Measurements from ENCODE around the gene VTI1A. TPM values are rescaled to one million over a fixed set of nuclear protein-coding genes. Genes with fewer than 3 reads are reported as not detected.

Gene VTI1A
- total and polyA plus RNA-seq, 7 donors, result 10.8 to 80.3 (median 36.8) TPM

DNA sequence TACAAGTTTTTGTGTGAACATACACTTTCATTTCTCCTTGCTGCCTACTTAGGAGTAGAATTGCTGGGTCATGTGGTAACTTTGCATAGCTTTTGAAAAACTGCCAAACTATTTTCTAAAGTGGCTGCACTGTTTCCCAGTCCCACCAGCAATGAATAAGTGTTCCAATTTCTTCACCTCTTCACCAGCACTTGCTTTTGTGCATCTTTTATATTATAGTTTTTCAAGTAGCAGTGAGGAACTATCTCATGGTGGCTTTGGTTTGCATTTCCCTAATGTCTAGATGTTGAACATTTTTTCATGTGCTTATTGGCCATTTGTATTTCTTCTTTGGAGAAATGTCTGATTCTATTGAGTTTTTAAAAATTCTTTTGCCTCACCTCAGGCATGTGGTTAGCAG is 273.2 kb downstream of the VTI1A start:
- Histone ChIP-seq H3K27me3 (no peaks in the 10 kb centered on the region), H3K4me3 (no peak overlapping the region), H3K36me3 (no peaks in the 10 kb centered on the region), H3K4me1 (peaks cover 0 to 4% (median 0%) of the 10 kb centered on the region in 4 donors), H3K9me3 (no peaks in the 10 kb centered on the region), H3K27ac (no peak overlapping the region)
- TF ChIP-seq POLR2A (IDR thresholded peaks at IDR 0.05) (no peak), EP300 (IDR thresholded peaks at IDR 0.05) (no peak), POLR2AphosphoS5 (IDR thresholded peaks at IDR 0.05) (no peak)
- TF ChIP-seq, protein P1, sequence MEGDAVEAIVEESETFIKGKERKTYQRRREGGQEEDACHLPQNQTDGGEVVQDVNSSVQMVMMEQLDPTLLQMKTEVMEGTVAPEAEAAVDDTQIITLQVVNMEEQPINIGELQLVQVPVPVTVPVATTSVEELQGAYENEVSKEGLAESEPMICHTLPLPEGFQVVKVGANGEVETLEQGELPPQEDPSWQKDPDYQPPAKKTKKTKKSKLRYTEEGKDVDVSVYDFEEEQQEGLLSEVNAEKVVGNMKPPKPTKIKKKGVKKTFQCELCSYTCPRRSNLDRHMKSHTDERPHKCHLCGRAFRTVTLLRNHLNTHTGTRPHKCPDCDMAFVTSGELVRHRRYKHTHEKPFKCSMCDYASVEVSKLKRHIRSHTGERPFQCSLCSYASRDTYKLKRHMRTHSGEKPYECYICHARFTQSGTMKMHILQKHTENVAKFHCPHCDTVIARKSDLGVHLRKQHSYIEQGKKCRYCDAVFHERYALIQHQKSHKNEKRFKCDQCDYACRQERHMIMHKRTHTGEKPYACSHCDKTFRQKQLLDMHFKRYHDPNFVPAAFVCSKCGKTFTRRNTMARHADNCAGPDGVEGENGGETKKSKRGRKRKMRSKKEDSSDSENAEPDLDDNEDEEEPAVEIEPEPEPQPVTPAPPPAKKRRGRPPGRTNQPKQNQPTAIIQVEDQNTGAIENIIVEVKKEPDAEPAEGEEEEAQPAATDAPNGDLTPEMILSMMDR (IDR thresholded peaks at IDR 0.05), result no peak
- DNase-seq, result no peak
- intact Hi-C loops (cut with DNase I), result loop anchor here (5.0 kb wide), 1 partner anchor 667 kb away; no protein-coding TSS in a partner anchor

DNA sequence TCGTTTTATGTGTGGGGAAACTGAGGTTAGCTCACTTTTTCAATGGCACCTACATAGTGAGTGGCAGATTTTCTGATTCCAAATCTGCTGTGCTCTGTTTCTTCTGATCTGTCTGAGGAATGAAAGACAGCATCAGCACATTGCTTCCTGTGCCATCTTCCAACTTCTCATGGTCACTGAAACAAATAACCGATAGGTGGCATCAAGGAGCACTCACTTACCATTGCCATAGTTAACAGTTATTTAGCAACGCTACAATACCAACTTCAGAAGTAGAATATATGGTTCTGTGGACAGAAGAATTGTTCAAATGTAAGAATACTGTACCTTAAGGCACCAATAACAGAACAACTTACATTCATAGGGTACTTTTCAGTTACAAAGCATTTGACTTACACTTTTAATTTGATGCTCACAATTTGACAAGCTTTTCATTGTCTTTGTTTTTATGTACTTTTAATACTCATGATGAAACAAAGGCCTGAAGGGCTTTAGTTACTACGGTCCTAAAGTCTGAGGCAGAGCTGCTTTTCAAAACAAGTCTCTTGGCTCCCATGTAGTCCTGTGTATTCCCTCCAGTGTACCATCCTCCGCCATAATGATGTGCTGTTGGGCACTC is 274.2 kb downstream of the VTI1A start:
- no peak for TF ChIP-seq POLR2AphosphoS5 (IDR thresholded peaks at IDR 0.05)
- TF ChIP-seq, protein P1 (IDR thresholded peaks at IDR 0.05), result peak; percentile 27 to 60 (median 48)
- 42 to 69% methylated on average over 5 of the region's 5 CpGs for WGBS, 2 donors
- H3K27ac ChIP-seq, result no peak overlapping the region

DNA sequence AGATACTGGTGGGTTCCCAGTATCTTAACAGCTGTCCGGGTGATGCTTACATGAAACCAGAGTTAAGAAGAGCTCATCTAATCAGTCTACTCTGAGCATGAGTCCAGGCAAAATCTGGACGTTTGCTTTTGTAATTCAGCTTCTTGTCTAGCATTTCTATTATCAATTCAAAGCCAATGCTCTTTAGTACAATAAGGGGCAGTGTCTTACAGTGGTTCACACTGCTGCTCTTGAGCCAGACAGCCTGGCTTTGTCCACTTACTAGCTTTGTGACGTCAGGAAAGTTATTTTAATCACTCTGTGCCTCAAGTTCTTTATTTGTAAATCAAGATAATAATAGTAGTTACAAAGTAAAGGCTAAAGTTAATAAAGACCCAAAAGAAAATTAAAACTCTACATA is 275.7 kb downstream of the VTI1A start:
- no peak for DNase-seq
- H3K27ac ChIP-seq, result no peak overlapping the region
- WGBS, 2 donors, result 83 to 85% methylated on average over 3 of the region's 3 CpGs
- H3K9me3 ChIP-seq, result no peaks in the 10 kb centered on the region
- intact Hi-C loops (cut with DNase I), result loop anchor here (5.0 kb wide), 1 partner anchor 665 kb away; no protein-coding TSS in a partner anchor
- no peaks in the 10 kb centered on the region for H3K27me3 ChIP-seq
- TF ChIP-seq POLR2A (IDR thresholded peaks at IDR 0.05), result no peak
- no peak for TF ChIP-seq EP300 (IDR thresholded peaks at IDR 0.05)
- TF ChIP-seq, protein P1 (IDR thresholded peaks at IDR 0.05), result no peak
- TF ChIP-seq POLR2AphosphoS5 (IDR thresholded peaks at IDR 0.05), result no peak
- no peaks in the 10 kb centered on the region for H3K4me1 ChIP-seq
- no peak overlapping the region for H3K4me3 ChIP-seq
- no peaks in the 10 kb centered on the region for H3K36me3 ChIP-seq

More for the DNA sequence above, 274.2 kb downstream of the VTI1A start:
- Histone ChIP-seq H3K9me3 (no peaks in the 10 kb centered on the region), H3K36me3 (no peaks in the 10 kb centered on the region), H3K27me3 (no peaks in the 10 kb centered on the region), H3K4me1 (peaks cover 0 to 4% (median 0%) of the 10 kb centered on the region in 4 donors), H3K4me3 (no peak overlapping the region)
- intact Hi-C loops (cut with DNase I), result loop anchor here (5.0 kb wide), 1 partner anchor 666 kb away; no protein-coding TSS in a partner anchor
- no peak for DNase-seq

DNA sequence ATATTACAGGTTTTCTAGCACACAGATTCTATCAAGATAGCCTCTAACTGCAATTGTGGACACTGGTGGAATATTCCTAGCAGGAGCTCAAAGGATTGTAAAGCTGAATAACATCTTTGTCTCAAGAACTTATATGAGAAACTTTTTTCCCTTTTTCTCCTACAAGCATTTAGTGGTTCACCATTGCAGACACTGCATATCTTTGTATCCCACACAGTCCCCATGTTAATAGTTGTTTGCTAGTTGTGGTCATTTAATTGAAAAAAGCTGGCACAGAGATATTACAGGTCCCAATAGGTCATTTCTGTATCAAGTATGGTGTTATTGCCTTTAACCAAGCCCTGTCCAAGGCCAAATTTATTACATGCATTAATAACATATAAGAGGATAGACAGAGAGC is 276.9 kb downstream of the VTI1A start:
- no peaks in the 10 kb centered on the region for H3K27me3 ChIP-seq
- no peak overlapping the region for H3K4me3 ChIP-seq
- H3K27ac ChIP-seq, result no peak overlapping the region
- H3K36me3 ChIP-seq, result no peaks in the 10 kb centered on the region
- DNase-seq, result no peak
- no peaks in the 10 kb centered on the region for H3K4me1 ChIP-seq
- TF ChIP-seq POLR2A (IDR thresholded peaks at IDR 0.05) (no peak), EP300 (IDR thresholded peaks at IDR 0.05) (no peak), POLR2AphosphoS5 (IDR thresholded peaks at IDR 0.05) (no peak)
- TF ChIP-seq, protein P1 (IDR thresholded peaks at IDR 0.05), result no peak
- no peaks in the 10 kb centered on the region for H3K9me3 ChIP-seq
- intact Hi-C loops (cut with DNase I), result loop anchor here (5.0 kb wide), 1 partner anchor 663 kb away; no protein-coding TSS in a partner anchor

Data from sigmoid colon (tissue), 7 donors.